ENCODE measurements around the gene LSAMP.
A peak's percentile ranks its signal among the peaks of the same experiment; 100 is the strongest.

LSAMP gene

DNA sequence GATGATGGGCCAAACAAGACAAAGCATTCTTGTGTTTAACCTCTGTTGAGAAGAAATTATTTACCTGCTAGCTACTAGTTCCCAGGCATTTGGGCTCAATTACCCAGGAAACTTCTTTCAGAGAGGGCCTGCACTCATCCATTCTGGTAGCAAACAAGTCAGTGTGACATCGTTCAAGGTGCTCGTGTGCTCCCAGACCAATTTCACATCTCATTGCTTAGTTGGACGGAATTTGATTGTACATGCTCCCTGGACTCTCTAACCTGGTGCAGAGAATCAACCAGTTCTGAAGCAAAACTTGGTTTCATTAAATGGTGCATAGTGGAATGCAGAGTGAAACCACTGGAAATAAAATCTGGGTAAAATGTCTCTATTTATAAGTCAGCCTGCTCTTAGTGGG lies 392.7 kb downstream of the LSAMP start:
- no peak for FAIRE-seq
- no peak for DNase-seq (ENCODE audit: insufficient read length, low spot score)
- TF ChIP-seq PAX5 (IDR thresholded peaks at IDR 0.05; ENCODE audit: insufficient read depth, low read length, severe bottlenecking) (no peak), SPI1 (IDR thresholded peaks at IDR 0.05; ENCODE audit: low read depth, low read length) (no peak), POLR2AphosphoS5 (IDR thresholded peaks at IDR 0.05; ENCODE audit: low read depth, low read length) (no peak), POLR2A (IDR thresholded peaks at IDR 0.05; ENCODE audit: low read depth, low read length) (no peak), POU2F2 (IDR thresholded peaks at IDR 0.05; ENCODE audit: low read depth, low read length) (no peak), TAF1 (IDR thresholded peaks at IDR 0.05; ENCODE audit: low read depth, low read length) (no peak)

DNA sequence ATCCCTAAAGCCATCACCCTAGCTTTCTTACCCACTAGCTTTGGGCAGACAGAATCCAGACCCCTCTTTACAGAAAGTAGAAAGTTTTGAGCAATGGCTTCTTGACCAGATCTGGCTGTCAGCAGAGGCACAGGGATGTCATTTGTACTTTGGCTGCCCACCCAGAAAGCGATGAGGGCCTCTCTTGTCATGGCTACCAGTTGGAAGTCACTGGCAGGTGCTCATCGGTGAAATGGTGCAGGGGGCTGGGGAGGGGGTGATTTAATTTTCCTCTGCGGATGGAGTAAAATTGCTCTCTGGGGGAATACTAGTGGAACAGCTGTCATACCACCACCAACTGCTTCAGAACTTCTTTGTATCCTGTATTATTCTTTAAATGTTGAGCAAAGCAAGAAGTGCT lies 393.7 kb downstream of the LSAMP start:
- TF ChIP-seq POU2F2 (IDR thresholded peaks at IDR 0.05; ENCODE audit: low read depth, low read length), result no peak
- no peak for TF ChIP-seq PAX5 (IDR thresholded peaks at IDR 0.05; ENCODE audit: insufficient read depth, low read length, severe bottlenecking)
- no peak for FAIRE-seq
- DNase-seq (ENCODE audit: insufficient read length, low spot score), result no peak

DNA sequence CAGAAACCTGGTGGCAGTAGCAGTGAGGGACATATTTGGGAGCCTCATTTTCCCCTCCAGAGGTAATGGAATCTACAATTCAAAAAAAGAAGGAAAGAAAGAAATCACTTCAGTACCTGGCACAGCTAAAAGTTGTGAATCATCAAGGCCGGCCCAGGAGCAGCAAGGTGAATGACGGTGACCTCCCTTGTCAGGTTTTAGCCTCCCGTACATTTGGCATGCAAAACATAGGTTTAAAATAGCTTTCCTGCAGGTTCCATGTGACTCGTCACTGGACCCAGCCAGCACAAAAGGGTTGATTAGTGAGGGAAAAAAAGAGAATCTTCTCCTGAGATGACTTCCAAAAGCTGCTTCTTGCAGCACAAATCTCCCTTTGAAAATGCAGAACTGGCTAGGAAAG lies 394.2 kb downstream of the LSAMP start:
- peak; percentile 69 for FAIRE-seq
- TF ChIP-seq TAF1 (IDR thresholded peaks at IDR 0.05; ENCODE audit: low read depth, low read length), result no peak
- TF ChIP-seq PAX5 (IDR thresholded peaks at IDR 0.05; ENCODE audit: insufficient read depth, low read length, severe bottlenecking), result no peak
- TF ChIP-seq POLR2AphosphoS5 (IDR thresholded peaks at IDR 0.05; ENCODE audit: low read depth, low read length), result no peak
- TF ChIP-seq POLR2A (IDR thresholded peaks at IDR 0.05; ENCODE audit: low read depth, low read length), result no peak
- no peak for TF ChIP-seq POU2F2 (IDR thresholded peaks at IDR 0.05; ENCODE audit: low read depth, low read length)
- no peak for TF ChIP-seq SPI1 (IDR thresholded peaks at IDR 0.05; ENCODE audit: low read depth, low read length)
- DNase-seq (ENCODE audit: insufficient read length, low spot score), result no peak

DNA sequence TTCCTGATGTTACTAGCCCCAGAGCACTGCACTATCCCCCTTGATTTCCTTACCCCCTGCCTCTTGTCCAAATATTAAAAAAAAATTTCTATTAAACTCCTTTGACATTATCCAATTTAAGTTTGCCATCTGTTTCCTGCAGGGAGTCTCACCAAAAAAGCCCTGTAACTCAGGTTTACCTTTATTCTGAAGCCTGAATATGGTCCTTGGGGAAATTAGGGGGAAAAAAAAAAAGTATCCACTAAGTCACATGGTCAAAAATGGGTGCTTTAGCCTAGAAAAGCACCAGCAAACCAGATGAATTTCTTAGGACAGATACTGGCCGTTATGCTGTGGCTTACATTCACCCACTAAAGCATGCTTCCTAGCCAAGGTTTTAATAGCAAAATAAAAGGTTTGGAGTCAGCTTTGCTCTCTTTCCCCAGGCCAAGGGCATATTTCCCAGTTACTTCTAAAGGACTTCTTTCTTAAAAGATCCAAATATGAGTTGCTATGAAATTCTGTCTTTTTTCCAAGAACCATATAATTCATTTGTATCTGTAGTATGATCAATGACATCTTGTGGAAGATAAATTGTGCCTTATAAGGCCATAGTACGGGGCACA lies 394.9 kb downstream of the LSAMP start:
- FAIRE-seq (no peak), DNase-seq (ENCODE audit: insufficient read length, low spot score) (no peak)
- TF ChIP-seq TAF1 (IDR thresholded peaks at IDR 0.05; ENCODE audit: low read depth, low read length) (no peak), POLR2A (IDR thresholded peaks at IDR 0.05; ENCODE audit: low read depth, low read length) (no peak), PAX5 (IDR thresholded peaks at IDR 0.05; ENCODE audit: insufficient read depth, low read length, severe bottlenecking) (no peak), SPI1 (IDR thresholded peaks at IDR 0.05; ENCODE audit: low read depth, low read length) (no peak), POU2F2 (IDR thresholded peaks at IDR 0.05; ENCODE audit: low read depth, low read length) (no peak), POLR2AphosphoS5 (IDR thresholded peaks at IDR 0.05; ENCODE audit: low read depth, low read length) (no peak)

DNA sequence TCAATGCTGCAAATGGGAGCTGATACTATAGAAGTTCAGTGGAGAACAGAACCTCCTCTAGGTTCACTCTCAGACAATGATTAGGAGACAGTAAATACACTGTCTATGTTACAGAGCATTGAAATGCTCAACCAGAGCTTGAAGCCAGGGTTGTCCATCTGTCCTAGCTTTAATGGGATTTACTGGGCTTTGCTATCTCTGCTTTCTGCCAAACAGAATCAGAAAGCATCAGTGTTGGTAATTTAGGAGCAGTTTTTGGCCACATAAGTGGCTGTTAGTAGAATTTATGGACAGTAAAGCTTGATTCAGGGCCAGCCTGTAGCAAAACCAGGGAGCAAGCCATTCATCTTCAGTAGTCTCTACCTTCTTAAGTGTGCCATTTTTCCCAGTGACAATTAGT lies 396.3 kb downstream of the LSAMP start:
- no peak for DNase-seq (ENCODE audit: insufficient read length, low spot score)
- TF ChIP-seq POU2F2 (IDR thresholded peaks at IDR 0.05; ENCODE audit: low read depth, low read length) (no peak), POLR2A (IDR thresholded peaks at IDR 0.05; ENCODE audit: low read depth, low read length) (no peak), POLR2AphosphoS5 (IDR thresholded peaks at IDR 0.05; ENCODE audit: low read depth, low read length) (no peak), TAF1 (IDR thresholded peaks at IDR 0.05; ENCODE audit: low read depth, low read length) (no peak), SPI1 (IDR thresholded peaks at IDR 0.05; ENCODE audit: low read depth, low read length) (no peak), PAX5 (IDR thresholded peaks at IDR 0.05; ENCODE audit: insufficient read depth, low read length, severe bottlenecking) (no peak)
- no peak for FAIRE-seq

DNA sequence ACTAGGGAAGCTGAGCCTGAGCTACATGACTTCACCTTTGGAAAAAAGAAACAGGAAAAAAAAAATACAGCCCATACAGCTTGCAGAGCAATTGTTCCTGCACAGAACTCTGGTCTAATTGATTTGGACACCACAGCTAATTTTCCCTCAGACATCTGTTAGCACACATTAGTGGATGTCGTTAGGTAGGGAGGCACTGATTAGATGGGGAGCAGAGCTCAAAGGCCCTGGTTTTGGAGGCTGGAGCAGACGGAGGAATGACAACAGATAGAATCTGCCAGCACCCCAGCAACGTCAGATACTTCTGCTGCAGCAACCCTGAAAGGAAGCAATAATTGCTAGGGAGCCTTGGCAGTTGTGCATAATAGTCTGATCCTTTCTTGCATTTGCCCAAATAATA lies 398.9 kb downstream of the LSAMP start:
- TF ChIP-seq PAX5 (IDR thresholded peaks at IDR 0.05; ENCODE audit: insufficient read depth, low read length, severe bottlenecking), result no peak
- no peak for TF ChIP-seq SPI1 (IDR thresholded peaks at IDR 0.05; ENCODE audit: low read depth, low read length)
- TF ChIP-seq TAF1 (IDR thresholded peaks at IDR 0.05; ENCODE audit: low read depth, low read length), result no peak
- no peak for TF ChIP-seq POU2F2 (IDR thresholded peaks at IDR 0.05; ENCODE audit: low read depth, low read length)
- TF ChIP-seq POLR2AphosphoS5 (IDR thresholded peaks at IDR 0.05; ENCODE audit: low read depth, low read length), result no peak
- TF ChIP-seq POLR2A (IDR thresholded peaks at IDR 0.05; ENCODE audit: low read depth, low read length), result no peak
- FAIRE-seq, result no peak
- DNase-seq (ENCODE audit: insufficient read length, low spot score), result no peak

DNA sequence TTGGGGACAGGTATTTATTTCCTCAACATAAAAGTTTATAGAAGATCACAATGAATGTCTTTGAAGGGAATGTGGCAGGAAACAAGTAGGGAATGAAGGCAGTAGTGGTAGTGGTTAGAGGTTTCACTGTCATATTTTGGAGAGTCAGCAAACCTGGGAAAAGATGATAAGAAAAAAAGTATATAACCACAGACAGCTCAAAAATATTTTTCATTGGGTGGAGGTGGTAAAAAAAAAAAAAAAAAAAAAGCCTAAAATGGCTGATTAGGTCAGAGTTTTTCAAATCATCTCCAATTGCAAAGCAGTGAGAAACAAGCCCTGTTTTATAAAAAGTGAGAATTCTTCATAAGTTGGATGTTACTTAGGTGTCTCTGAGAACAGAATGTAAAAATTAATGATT lies 400.0 kb downstream of the LSAMP start:
- FAIRE-seq (no peak), DNase-seq (ENCODE audit: insufficient read length, low spot score) (no peak)
- TF ChIP-seq SPI1 (IDR thresholded peaks at IDR 0.05; ENCODE audit: low read depth, low read length) (no peak), POU2F2 (IDR thresholded peaks at IDR 0.05; ENCODE audit: low read depth, low read length) (no peak), PAX5 (IDR thresholded peaks at IDR 0.05; ENCODE audit: insufficient read depth, low read length, severe bottlenecking) (no peak), POLR2AphosphoS5 (IDR thresholded peaks at IDR 0.05; ENCODE audit: low read depth, low read length) (no peak), TAF1 (IDR thresholded peaks at IDR 0.05; ENCODE audit: low read depth, low read length) (no peak), POLR2A (IDR thresholded peaks at IDR 0.05; ENCODE audit: low read depth, low read length) (no peak)

DNA sequence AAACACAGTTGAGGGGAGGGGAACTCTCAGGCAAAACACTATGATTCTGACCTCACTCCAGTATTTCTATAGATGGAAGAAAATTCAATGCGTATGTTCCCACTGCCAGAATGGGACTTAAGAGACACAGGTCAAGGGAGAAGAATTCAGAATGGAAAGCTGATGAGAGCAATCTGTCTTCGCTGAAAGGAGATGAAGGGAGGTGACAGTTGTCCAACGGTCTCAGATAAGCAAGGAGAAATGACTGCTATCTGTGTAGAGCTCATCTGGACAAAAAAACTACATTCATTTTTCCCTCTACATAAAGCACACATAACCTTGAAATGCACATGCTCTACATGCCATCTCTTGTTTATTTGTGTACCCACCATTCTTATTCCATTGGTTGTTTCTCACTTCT lies 405.1 kb downstream of the LSAMP start:
- DNase-seq (ENCODE audit: insufficient read length, low spot score) (no peak), FAIRE-seq (no peak)
- TF ChIP-seq TAF1 (IDR thresholded peaks at IDR 0.05; ENCODE audit: low read depth, low read length), result no peak
- no peak for TF ChIP-seq POLR2AphosphoS5 (IDR thresholded peaks at IDR 0.05; ENCODE audit: low read depth, low read length)
- no peak for TF ChIP-seq POLR2A (IDR thresholded peaks at IDR 0.05; ENCODE audit: low read depth, low read length)
- TF ChIP-seq PAX5 (IDR thresholded peaks at IDR 0.05; ENCODE audit: insufficient read depth, low read length, severe bottlenecking), result no peak
- TF ChIP-seq SPI1 (IDR thresholded peaks at IDR 0.05; ENCODE audit: low read depth, low read length), result no peak
- no peak for TF ChIP-seq POU2F2 (IDR thresholded peaks at IDR 0.05; ENCODE audit: low read depth, low read length)

DNA sequence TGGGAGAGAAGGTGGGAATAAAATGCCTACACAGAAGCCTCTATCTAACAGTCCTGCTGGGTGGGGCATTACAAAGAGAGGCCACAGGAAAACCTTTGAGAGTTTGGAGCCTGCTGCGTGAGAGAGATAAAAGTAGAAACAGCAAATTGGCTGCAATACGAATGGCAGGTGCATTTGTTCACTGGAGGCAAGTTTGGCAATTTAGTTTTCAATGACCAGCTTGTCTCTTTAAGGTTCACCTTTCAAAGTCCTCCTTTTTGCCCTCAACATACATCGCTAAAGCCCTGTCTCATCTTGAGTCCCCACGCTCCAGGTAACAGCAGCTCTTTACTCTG lies 405.7 kb downstream of the LSAMP start:
- TF ChIP-seq PAX5 (IDR thresholded peaks at IDR 0.05; ENCODE audit: insufficient read depth, low read length, severe bottlenecking) (no peak), POLR2A (IDR thresholded peaks at IDR 0.05; ENCODE audit: low read depth, low read length) (no peak), TAF1 (IDR thresholded peaks at IDR 0.05; ENCODE audit: low read depth, low read length) (no peak), SPI1 (IDR thresholded peaks at IDR 0.05; ENCODE audit: low read depth, low read length) (no peak), POLR2AphosphoS5 (IDR thresholded peaks at IDR 0.05; ENCODE audit: low read depth, low read length) (no peak), POU2F2 (IDR thresholded peaks at IDR 0.05; ENCODE audit: low read depth, low read length) (no peak)
- peak; percentile 58 for FAIRE-seq
- DNase-seq (ENCODE audit: insufficient read length, low spot score), result no peak

DNA sequence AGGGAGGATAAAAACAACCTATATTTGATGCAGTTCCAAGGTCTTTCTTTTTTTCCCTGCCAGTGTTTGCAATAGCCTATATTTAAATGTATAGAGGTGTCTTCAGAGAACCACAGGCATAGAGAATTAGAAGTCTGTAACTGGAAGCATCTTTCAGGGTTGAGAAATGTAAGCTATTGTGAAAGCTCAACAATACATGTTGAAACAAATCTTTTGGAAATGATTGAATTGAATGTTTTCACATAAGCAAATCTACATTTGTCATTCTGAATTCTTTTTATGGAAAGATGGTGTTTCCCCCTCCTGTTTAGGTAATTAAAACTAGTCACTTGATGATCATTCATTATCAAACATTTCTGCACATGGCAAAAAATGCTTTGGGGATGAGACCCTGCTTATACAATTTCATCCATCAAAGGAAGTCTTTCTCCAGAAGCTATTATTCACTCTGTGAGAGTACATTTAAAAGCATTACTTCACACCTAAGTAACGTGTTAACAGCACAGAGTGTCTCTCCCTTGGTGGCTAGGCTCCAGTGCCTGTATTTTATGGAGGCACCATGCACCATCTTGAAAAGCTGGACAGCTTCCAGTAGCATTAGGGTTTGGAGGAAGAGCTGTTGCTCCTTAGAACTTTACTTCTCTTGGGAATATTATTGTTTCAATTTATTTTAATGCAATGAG lies 406.2 kb downstream of the LSAMP start:
- FAIRE-seq (no peak), DNase-seq (ENCODE audit: insufficient read length, low spot score) (no peak)
- TF ChIP-seq PAX5 (IDR thresholded peaks at IDR 0.05; ENCODE audit: insufficient read depth, low read length, severe bottlenecking) (no peak), POLR2AphosphoS5 (IDR thresholded peaks at IDR 0.05; ENCODE audit: low read depth, low read length) (no peak), TAF1 (IDR thresholded peaks at IDR 0.05; ENCODE audit: low read depth, low read length) (no peak), SPI1 (IDR thresholded peaks at IDR 0.05; ENCODE audit: low read depth, low read length) (no peak), POLR2A (IDR thresholded peaks at IDR 0.05; ENCODE audit: low read depth, low read length) (no peak), POU2F2 (IDR thresholded peaks at IDR 0.05; ENCODE audit: low read depth, low read length) (no peak)

Measured in GM12891 (cell line).